B cell (primary cell): ENCODE results near the gene STRIP1. TPM values are rescaled to one million over a fixed set of nuclear protein-coding genes. Genes with fewer than 3 reads are reported as not detected.
A peak's percentile ranks its signal among the peaks of the same experiment; 100 is the strongest.

ENCODE experiments used
- ATAC-seq: fragments of 200-7000 bp; cut with Tn5 transposase; one replicate; pipeline ENCODE4 v1.10.0; 2021; ENCODE audit warnings: low read depth, mild to moderate bottlenecking, moderate number of reproducible peaks, moderate library complexity
- CTCF ChIA-PET: fragments of 350-600 bp; sonication (Branson Sonifier 250); formaldehyde crosslinking; loops from one replicate; lab custom pipeline; 2021; ENCODE audit warnings: antibody characterized with exemption, inconsistent platforms; lab: Charles Lee
- POLR2A ChIA-PET: fragments of 350-600 bp; sonication (Branson Sonifier 250); formaldehyde crosslinking; loops from one replicate; lab custom pipeline; 2021; ENCODE audit warnings: antibody characterized with exemption; lab: Charles Lee
- DNase-seq: peaks from one replicate; pipeline ENCODE4 v3.0.0; 2013
- H2AFZ ChIP-seq: 2 replicates; pipeline ENCODE4 v1.6.1; 2012; ENCODE audit warnings: mild to moderate bottlenecking, low read depth, low read length; ENCODE audit not compliant: insufficient read depth, poor library complexity, severe bottlenecking
- H3K27ac ChIP-seq, 2 donors: 1 replicate in 1 of 2; 2 replicates in 1 of 2; pipeline ENCODE4 v1.5.1; 2012 to 2013; ENCODE audit warnings: low read length in 2 of 2, mild to moderate bottlenecking in 2 of 2, moderate library complexity in 1 of 2
- H3K27me3 ChIP-seq, 4 experiments: fragments of 200-600 bp in 1 of 4; sonication (generic) in 1 of 4; replicated peaks in 1 of 4; 1 replicate in 2 of 4; 2 replicates in 2 of 4; pipeline versions ENCODE4 v1.6.1 to v1.7.0; 2013 to 2016; ENCODE audit warnings: low read length in 3 of 4, mild to moderate bottlenecking in 2 of 4, mixed read lengths in 1 of 4, moderate library complexity in 1 of 4; ENCODE audit not compliant: insufficient read depth in 4 of 4, control insufficient read depth in 3 of 4; ENCODE audit errors: control extremely low read depth in 1 of 4
- H3K36me3 ChIP-seq, 2 experiments: replicated peaks in 1 of 2; 1 replicate in 1 of 2; 2 replicates in 1 of 2; pipeline versions ENCODE4 v1.6.1 to v1.7.1; 2013; ENCODE audit warnings: low read length in 1 of 2; ENCODE audit not compliant: insufficient read depth in 2 of 2, control insufficient read depth in 1 of 2; ENCODE audit errors: control extremely low read depth in 1 of 2, extremely low read depth in 1 of 2
- H3K4me1 ChIP-seq, 2 donors: fragments of 200-600 bp in 1 of 2; sonication (generic) in 1 of 2; 1 replicate in 1 of 2; 2 replicates in 1 of 2; pipeline versions ENCODE4 v1.5.1 to v1.6.1; 2013 to 2017; ENCODE audit warnings: low read length in 2 of 2; ENCODE audit not compliant: control insufficient read depth in 2 of 2, insufficient read depth in 2 of 2
- H3K4me2 ChIP-seq: replicated peaks from 2 replicates; pipeline ENCODE3; 2012; ENCODE audit warnings: mild to moderate bottlenecking, low read depth, low read length; ENCODE audit not compliant: poor library complexity, severe bottlenecking
- H3K4me3 ChIP-seq, 5 experiments: fragments of 200-600 bp in 1 of 5; sonication (generic) in 1 of 5; 1 replicate in 3 of 5; 2 replicates in 2 of 5; pipeline versions ENCODE4 v1.5.1 to v1.7.0; 2011 to 2016; ENCODE audit warnings: low read length in 4 of 5, mild to moderate bottlenecking in 4 of 5, low read depth in 2 of 5, control low read depth in 1 of 5, moderate library complexity in 1 of 5; ENCODE audit not compliant: insufficient read depth in 1 of 5; ENCODE audit errors: control extremely low read depth in 1 of 5, extremely low read depth in 1 of 5
- H3K79me2 ChIP-seq: fragments of 200-600 bp; sonication (generic); one replicate; pipeline ENCODE4 v1.6.0; 2016; ENCODE audit warnings: low read length; ENCODE audit not compliant: control insufficient read depth, insufficient read depth
- H3K9ac ChIP-seq: fragments of 200-600 bp; sonication (generic); 2 replicates; pipeline ENCODE4 v1.6.1; 2017; ENCODE audit warnings: mild to moderate bottlenecking, low read length, moderate library complexity
- H3K9me3 ChIP-seq, 3 donors: one replicate each; pipeline versions ENCODE4 v1.6.1 to v1.7.1; 2013; ENCODE audit warnings: low read length in 2 of 3; ENCODE audit not compliant: control insufficient read depth in 2 of 3, insufficient read depth in 1 of 3; ENCODE audit errors: control extremely low read depth in 1 of 3
- H4K20me1 ChIP-seq: 2 replicates; pipeline ENCODE4 v1.6.0; 2012; ENCODE audit warnings: mild to moderate bottlenecking, low read length; ENCODE audit not compliant: insufficient read depth, control insufficient read depth, poor library complexity, severe bottlenecking
- H3K27ac Mint-ChIP-seq: one replicate; pipeline ENCODE4 v1.8.0; 2021; ENCODE audit warnings: mixed read lengths
- H3K27me3 Mint-ChIP-seq: one replicate; pipeline ENCODE4 v1.8.0; 2021; ENCODE audit warnings: mixed read lengths
- H3K4me1 Mint-ChIP-seq: one replicate; pipeline ENCODE4 v1.8.0; 2021; ENCODE audit warnings: mixed read lengths
- H3K4me3 Mint-ChIP-seq: one replicate; pipeline ENCODE4 v1.8.0; 2021; ENCODE audit warnings: mixed read lengths
- H3K9me3 Mint-ChIP-seq: one replicate; pipeline ENCODE4 v1.8.0; 2022; ENCODE audit warnings: mixed read lengths; ENCODE audit not compliant: insufficient read depth
- CTCF ChIP-seq: fragments of 200-600 bp; IDR thresholded peaks from one replicate; pipeline ENCODE4 v1.8.0; 2022; ENCODE audit warnings: antibody characterized with exemption, mild to moderate bottlenecking
- EZH2 ChIP-seq: IDR thresholded peaks from 2 replicates; pipeline ENCODE4 v1.6.1; 2012; ENCODE audit warnings: borderline replicate concordance, low read depth, mild to moderate bottlenecking, moderate library complexity, low read length; ENCODE audit not compliant: insufficient read depth, poor library complexity, severe bottlenecking
- WGBS: methylation state at CpG from one replicate; pipeline ENCODE4 v1.1.5; 2013; ENCODE audit warnings: missing lambda C conversion rate; ENCODE audit not compliant: insufficient coverage; 5-methylcytosine and 5-hydroxymethylcytosine counted together
- intact Hi-C: fragments of 100-400 bp; cut with micrococcal nuclease; formaldehyde crosslinking; loops from one replicate; pipeline ENCODE4 v1.10.0; 2022
- polyA plus RNA-seq: library from polyadenylated mRNA; depleted of rRNA; stranded (reverse); fragments of >200 nt; gene quantifications from 2 replicates; pipeline ENCODE4 v1.2.3, GENCODE V29; 2012
- total RNA-seq, 2 donors: library from RNA; stranded (reverse); fragments of 120-200 nt in 1 of 2; gene quantifications; 1 replicate in 1 of 2; 2 replicates in 1 of 2; pipeline versions ENCODE4 v1.2.3 to v1.2.4, GENCODE V29; 2013 to 2022

The STRIP1 gene
- total and polyA plus RNA-seq, 2 donors (not counting 1 experiment from before 2014, with no cell fraction given), result 41.5 to 105 TPM

GRCh38 chr1:110081061-110081460 lies 46.6 kb downstream of the STRIP1 start:
- no peak for TF ChIP-seq CTCF
- TF ChIP-seq EZH2, result no peak
- Mint-ChIP-seq H3K27me3 (peaks cover 67% of the 10 kb centered on the region), H3K4me3 (no peak overlapping the region), H3K27ac (no peak overlapping the region), H3K4me1 (peaks cover 11% of the 10 kb centered on the region), H3K9me3 (no peaks in the 10 kb centered on the region)
- DNase-seq (no peak), ATAC-seq (no peak)
- Histone ChIP-seq H3K27ac (no peak overlapping the region), H3K36me3 (no peaks in the 10 kb centered on the region), H3K9me3 (peaks cover 0 to 6% (median 0%) of the 10 kb centered on the region in 3 donors), H2AFZ (no peak overlapping the region), H4K20me1 (no peaks in the 10 kb centered on the region), H3K4me3 (no peak overlapping the region), H3K4me2 (no peak overlapping the region), H3K9ac (no peak overlapping the region), H3K4me1 (peaks cover 12 to 17% of the 10 kb centered on the region in 2 donors), H3K79me2 (no peaks in the 10 kb centered on the region), H3K27me3 (peaks cover 0 to 59% (median 25%) of the 10 kb centered on the region in 4 experiments)
- intact Hi-C loops, result no loop called here
- CTCF ChIA-PET, result interaction anchor here (0.6 to 3.1 kb wide), 4 partner anchors 10 to 24 kb away, joined by 3 to 14 read pairs (median 4); no protein-coding TSS in a partner anchor
- 100% methylated on average over 4 of the region's 5 CpGs for WGBS
- POLR2A ChIA-PET, result no interaction called here

- H3K27me3 Mint-ChIP-seq, result peaks cover 64% of the 10 kb centered on the region
- 74% methylated on average over 4 of the region's 5 CpGs for WGBS
Measured at GRCh38 chr1:110082477-110082876, 48.1 kb downstream of the STRIP1 start.

More at GRCh38 chr1:110082477-110082876, 48.1 kb downstream of the STRIP1 start:
- Histone ChIP-seq H3K79me2 (no peaks in the 10 kb centered on the region), H3K4me1 (peaks cover 12 to 17% of the 10 kb centered on the region in 2 donors), H4K20me1 (no peaks in the 10 kb centered on the region), H2AFZ (no peak overlapping the region), H3K9ac (no peak overlapping the region), H3K27me3 (peaks cover 0 to 54% (median 27%) of the 10 kb centered on the region in 4 experiments), H3K4me3 (no peak overlapping the region), H3K27ac (no peak overlapping the region), H3K4me2 (no peak overlapping the region), H3K9me3 (peaks cover 0 to 6% (median 0%) of the 10 kb centered on the region in 3 donors), H3K36me3 (no peaks in the 10 kb centered on the region)
- ATAC-seq, result no peak
- H3K4me1 Mint-ChIP-seq, result peaks cover 11% of the 10 kb centered on the region
- TF ChIP-seq CTCF (no peak), EZH2 (no peak)
- intact Hi-C loops, result loop anchor here (2.0 kb wide), 1 partner anchor 14 kb away; no protein-coding TSS in a partner anchor
- ChIA-PET CTCF (interaction anchor here (1.4 to 3.1 kb wide), 6 partner anchors 9 to 413 kb away, joined by 3 to 14 read pairs (median 4); no protein-coding TSS in a partner anchor), POLR2A (no interaction called here)
- H3K27ac Mint-ChIP-seq, result no peak overlapping the region
- H3K4me3 Mint-ChIP-seq, result peak overlapping the region; percentile 30
- no peak for DNase-seq
- no peaks in the 10 kb centered on the region for H3K9me3 Mint-ChIP-seq
